Cardiac fibroblast (primary cell): ENCODE measurements around the gene PFN3.

Experiments used
- DNase-seq, 2 donors: peaks; one replicate each; pipeline versions ENCODE4 v3.0.0 to v3.0.0-alpha.2; 2010; ENCODE audit warnings: low read depth in 2 of 2
- H3K4me3 ChIP-seq, 2 donors: replicated peaks in 1 of 2; 1 replicate in 1 of 2; 2 replicates in 1 of 2; pipeline ENCODE4 v1.5.1; 2011; ENCODE audit warnings: low read depth in 2 of 2, low read length in 2 of 2, mild to moderate bottlenecking in 2 of 2, moderate library complexity in 1 of 2
- TF ChIP-seq, protein P1 (sequence below): IDR thresholded peaks from one replicate; pipeline ENCODE4 v1.5.1; 2011; ENCODE audit warnings: low read depth, mild to moderate bottlenecking, low read length, inconsistent platforms

PFN3 gene

GRCh38 chr5:177359860-177360259 lies 40.6 kb downstream of the PFN3 start:
- TF ChIP-seq, protein P1, sequence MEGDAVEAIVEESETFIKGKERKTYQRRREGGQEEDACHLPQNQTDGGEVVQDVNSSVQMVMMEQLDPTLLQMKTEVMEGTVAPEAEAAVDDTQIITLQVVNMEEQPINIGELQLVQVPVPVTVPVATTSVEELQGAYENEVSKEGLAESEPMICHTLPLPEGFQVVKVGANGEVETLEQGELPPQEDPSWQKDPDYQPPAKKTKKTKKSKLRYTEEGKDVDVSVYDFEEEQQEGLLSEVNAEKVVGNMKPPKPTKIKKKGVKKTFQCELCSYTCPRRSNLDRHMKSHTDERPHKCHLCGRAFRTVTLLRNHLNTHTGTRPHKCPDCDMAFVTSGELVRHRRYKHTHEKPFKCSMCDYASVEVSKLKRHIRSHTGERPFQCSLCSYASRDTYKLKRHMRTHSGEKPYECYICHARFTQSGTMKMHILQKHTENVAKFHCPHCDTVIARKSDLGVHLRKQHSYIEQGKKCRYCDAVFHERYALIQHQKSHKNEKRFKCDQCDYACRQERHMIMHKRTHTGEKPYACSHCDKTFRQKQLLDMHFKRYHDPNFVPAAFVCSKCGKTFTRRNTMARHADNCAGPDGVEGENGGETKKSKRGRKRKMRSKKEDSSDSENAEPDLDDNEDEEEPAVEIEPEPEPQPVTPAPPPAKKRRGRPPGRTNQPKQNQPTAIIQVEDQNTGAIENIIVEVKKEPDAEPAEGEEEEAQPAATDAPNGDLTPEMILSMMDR = no peak
- no peak overlapping the region for H3K4me3 ChIP-seq
- DNase-seq = no peak

DNA sequence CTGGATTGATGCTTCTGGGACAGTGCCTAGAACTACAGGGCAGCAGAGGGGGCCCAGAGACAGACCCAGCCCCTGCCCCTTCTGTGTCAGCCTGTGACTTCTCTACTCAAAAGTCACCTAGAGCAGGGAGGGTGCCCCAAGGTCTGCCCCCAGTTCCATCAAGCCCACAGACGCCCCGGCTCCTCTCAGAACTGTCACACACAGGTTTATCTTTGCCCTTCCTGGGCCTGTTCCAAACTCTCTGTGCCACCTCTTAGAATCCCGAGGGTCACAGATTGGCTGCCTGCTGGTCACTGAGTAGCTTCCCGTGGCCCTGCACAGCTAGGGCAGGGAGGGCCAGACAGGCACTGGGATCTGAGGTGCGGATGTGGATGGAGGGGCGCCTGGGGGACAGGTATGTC lies 41.0 kb downstream of the PFN3 start:
- no peak overlapping the region for H3K4me3 ChIP-seq
- TF ChIP-seq, protein P1 = no peak
- DNase-seq = no peak

DNA sequence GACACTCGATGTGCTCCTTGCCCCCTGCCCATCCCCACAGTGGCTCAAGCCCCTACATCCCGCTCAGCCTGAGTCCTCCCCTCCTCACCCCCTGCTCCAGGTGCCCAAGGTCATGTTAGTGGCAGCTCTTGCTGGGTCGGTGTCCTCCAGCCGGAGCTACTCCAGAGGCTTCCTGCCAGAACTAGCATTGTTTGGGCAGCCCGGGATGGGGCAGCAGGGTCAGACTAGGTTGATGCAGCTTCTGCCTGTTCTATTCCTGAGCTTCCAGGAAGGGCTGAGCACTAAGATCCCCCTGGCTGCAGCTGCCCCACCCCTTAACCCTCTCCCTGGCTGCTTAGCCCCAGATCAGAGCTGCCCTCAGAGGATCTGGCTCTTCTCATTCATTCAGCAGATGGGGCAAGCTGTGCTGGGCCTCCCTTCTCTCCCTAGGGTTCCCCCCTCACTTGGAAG lies 42.1 kb downstream of the PFN3 start:
- H3K4me3 ChIP-seq = no peak overlapping the region
- TF ChIP-seq, protein P1 = no peak
- no peak for DNase-seq

GRCh38 chr5:177357459-177358351 lies 42.8 kb downstream of the PFN3 start, which contains the start of gene RGS14:
Gene RGS14 (plus strand): TSS chr5:177357924. CDS start chr5:177358025, 101 bp downstream.
- H3K4me3 ChIP-seq = no peak within 1 kb of the TSS

GRCh38 chr5:177357146-177357458 lies 43.4 kb downstream of the PFN3 start:
- no peak for DNase-seq
- TF ChIP-seq, protein P1 = no peak
- H3K4me3 ChIP-seq = no peak overlapping the region

More at GRCh38 chr5:177357459-177358351, 42.8 kb downstream of the PFN3 start, which contains the start of gene RGS14:
- TF ChIP-seq, protein P1 = no peak
- DNase-seq = peak; percentile 46 to 53

DNA sequence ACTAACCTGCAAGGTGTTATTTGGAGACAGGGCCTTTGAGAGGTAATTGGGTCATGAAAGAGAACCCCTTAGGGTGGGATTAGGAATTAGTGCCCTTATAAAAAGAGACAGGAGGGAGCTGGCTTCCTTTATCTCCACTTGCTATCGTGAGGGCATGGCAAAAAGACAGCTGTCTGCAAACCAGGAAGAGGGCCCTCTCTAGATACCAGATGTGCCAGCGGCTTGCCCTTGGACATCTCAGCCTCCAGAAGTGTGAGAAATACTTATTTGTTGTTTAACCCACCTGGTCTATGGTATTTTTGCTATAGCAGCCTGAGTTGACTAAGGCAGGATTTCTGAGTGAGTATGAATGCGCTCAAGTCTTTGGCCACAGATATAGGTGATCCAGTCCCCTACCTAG lies 43.7 kb downstream of the PFN3 start:
- DNase-seq = no peak
- TF ChIP-seq, protein P1 = no peak
- no peak overlapping the region for H3K4me3 ChIP-seq
